Heart left ventricle (tissue), 13 donors: ENCODE results near the gene MSI2.

Experiments
- POLR2A ChIP-seq, 2 donors: fragments of 450-650 bp; IDR thresholded peaks; one replicate each; pipeline ENCODE4 v1.6.1; 2017; ENCODE audit warnings: antibody characterized with exemption in 2 of 2, mild to moderate bottlenecking in 2 of 2, moderate library complexity in 2 of 2
- TF ChIP-seq, protein P1 (sequence below), 12 donors: fragments of 200-600 bp; sonication (generic) in 4 of 12; IDR thresholded peaks; one replicate each; pipeline versions ENCODE4 v1.5.0 to v1.8.0; 2018 to 2022; ENCODE audit warnings: antibody characterized with exemption in 12 of 12, mild to moderate bottlenecking in 5 of 12
- donor health status: ischemic (EF 13 %, LVEDD 7.1; RV severe dilation, severe dysfunction).
- donor health status: DM: no; HTN: yes; CAD: no.
- donor health status: DM: no; HTN: no; CAD: no.
- donor health status: ischemic (EF 25% LVEDD 6.9; RV normal size, moderate dysfunction).
- donor health status: ischemic (EF 25% LVEDD 5.7; RV mildly dilated, moderate dysfunction).
- donor health status: ischemic (EF 35%, LVEDD 5.7; RV mildly dilated, moderate dysfunction).
- donor health status: nonischemic (EF 11% LVEDD 7.7; RV severe dilation, severe dysfunction).
- donor health status: DM: yes; HTN: yes; CAD: no.
- donor health status: PGD.
- donor health status: ischemic (EF 29% LVEDD 5.4; RV normal size, mild dysfunction).
- donor health status: nonischemic (EF 23%, LVEDD 6.1; RV moderate dilation, normal function).

DNA sequence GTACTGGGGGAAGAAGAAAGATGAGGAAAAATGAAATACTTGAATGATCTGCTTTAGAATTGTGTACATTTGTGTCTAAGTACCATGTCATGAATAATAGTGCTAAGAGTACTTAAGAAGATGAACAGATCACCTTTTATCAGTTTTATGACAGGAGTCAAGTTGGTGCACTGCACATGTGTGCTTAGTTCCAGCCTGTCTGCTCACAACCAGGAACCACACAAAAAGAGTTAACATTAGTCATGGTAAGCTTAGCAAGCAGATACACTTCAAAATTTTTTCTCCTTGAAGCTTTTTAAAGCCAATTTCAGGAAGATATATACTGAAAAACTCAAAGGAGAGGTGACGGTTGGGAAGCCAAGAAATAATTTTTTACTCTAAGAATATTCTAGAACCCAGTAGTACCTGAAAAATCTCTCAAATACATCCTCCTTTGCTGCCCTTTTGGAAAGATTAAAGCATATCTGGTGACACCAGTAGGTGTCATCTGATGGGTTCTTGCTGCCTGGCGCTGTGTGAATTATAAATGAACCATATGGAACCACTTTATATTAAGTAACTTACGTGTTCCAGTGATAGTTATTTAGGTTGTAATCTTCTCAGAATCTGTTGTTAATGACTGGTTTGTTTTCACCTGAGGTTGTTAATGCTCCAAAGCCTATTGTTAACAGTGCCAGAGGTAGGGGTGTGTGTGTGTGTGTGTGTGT, 93.4 kb downstream of the MSI2 start:
- TF ChIP-seq, protein P1, sequence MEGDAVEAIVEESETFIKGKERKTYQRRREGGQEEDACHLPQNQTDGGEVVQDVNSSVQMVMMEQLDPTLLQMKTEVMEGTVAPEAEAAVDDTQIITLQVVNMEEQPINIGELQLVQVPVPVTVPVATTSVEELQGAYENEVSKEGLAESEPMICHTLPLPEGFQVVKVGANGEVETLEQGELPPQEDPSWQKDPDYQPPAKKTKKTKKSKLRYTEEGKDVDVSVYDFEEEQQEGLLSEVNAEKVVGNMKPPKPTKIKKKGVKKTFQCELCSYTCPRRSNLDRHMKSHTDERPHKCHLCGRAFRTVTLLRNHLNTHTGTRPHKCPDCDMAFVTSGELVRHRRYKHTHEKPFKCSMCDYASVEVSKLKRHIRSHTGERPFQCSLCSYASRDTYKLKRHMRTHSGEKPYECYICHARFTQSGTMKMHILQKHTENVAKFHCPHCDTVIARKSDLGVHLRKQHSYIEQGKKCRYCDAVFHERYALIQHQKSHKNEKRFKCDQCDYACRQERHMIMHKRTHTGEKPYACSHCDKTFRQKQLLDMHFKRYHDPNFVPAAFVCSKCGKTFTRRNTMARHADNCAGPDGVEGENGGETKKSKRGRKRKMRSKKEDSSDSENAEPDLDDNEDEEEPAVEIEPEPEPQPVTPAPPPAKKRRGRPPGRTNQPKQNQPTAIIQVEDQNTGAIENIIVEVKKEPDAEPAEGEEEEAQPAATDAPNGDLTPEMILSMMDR (IDR thresholded peaks at IDR 0.05), result no peak
- no peak for TF ChIP-seq POLR2A (IDR thresholded peaks at IDR 0.05)
